ENCODE measurements around the gene ZNF792. TPM values are rescaled to one million over a fixed set of nuclear protein-coding genes. Genes with fewer than 3 reads are reported as not detected.
"Not testable (repeated sequence)": the region's sequence is repeated elsewhere in the genome, so short reads cannot be mapped to it uniquely, and the experiment has no call there.

The ZNF792 gene
- total RNA-seq, 1 experiment from 2014 or later, result 11.4 TPM

DNA sequence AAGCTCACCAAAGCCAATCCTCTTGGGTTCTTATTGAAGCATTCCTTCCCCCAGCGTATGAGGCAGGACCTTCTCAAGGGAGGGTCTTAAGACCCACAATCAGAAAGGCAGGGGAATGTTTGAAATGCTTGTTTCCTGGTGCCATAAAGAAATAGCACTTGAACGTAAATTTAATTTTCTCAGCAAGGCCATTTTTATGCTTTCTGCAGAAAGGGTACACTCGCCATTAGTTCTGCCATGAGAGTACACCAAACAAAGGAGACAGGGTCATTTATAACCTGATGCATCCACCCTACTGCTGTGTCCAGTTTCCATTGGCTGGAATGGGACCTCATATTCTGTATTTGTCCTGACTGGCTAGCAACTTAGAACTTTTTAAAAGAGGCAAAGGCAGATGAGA lies 46.9 kb downstream of the ZNF792 start:
- not testable (repeated sequence) for H3K9me2 ChIP-seq (replicated peaks; ENCODE audit: insufficient read depth, low read length); H3K36me3 ChIP-seq (ENCODE audit: insufficient read depth, low read length)

GRCh38 chr19:34910770-34911169 lies 53.3 kb downstream of the ZNF792 start:
- Histone ChIP-seq H3K4me3 (ENCODE audit: low read length) (no peak overlapping the region), H3K9me2 (replicated peaks; ENCODE audit: insufficient read depth, low read length) (no peaks in the 10 kb centered on the region), H3K9ac (ENCODE audit: low read length) (no peak overlapping the region), H3K27ac (ENCODE audit: low read length) (no peak overlapping the region), H3K9me3 (ENCODE audit: low read length) (no peaks in the 10 kb centered on the region), H4K20me1 (ENCODE audit: insufficient read depth, low read depth, low read length) (no peaks in the 10 kb centered on the region), H3K79me2 (ENCODE audit: low read length) (no peaks in the 10 kb centered on the region), H3K36me3 (ENCODE audit: insufficient read depth, low read length) (no peaks in the 10 kb centered on the region), H3K27me3 (ENCODE audit: low read length) (no peaks in the 10 kb centered on the region), H3K4me1 (ENCODE audit: low read length) (no peaks in the 10 kb centered on the region), H3K4me2 (ENCODE audit: low read depth, low read length, poor library complexity, severe bottlenecking) (no peak overlapping the region), H2AFZ (ENCODE audit: low read length) (no peak overlapping the region)
- DNase-seq, result no peak

More for the DNA sequence above, 46.9 kb downstream of the ZNF792 start:
- H3K4me2 ChIP-seq (ENCODE audit: low read depth, low read length, poor library complexity, severe bottlenecking); H3K4me3 ChIP-seq (ENCODE audit: low read length); H3K27me3 ChIP-seq (ENCODE audit: low read length); H2AFZ ChIP-seq (ENCODE audit: low read length); H4K20me1 ChIP-seq (ENCODE audit: insufficient read depth, low read depth, low read length); H3K9me3 ChIP-seq (ENCODE audit: low read length); DNase-seq; H3K4me1 ChIP-seq (ENCODE audit: low read length); H3K79me2 ChIP-seq (ENCODE audit: low read length); H3K27ac ChIP-seq (ENCODE audit: low read length); H3K9ac ChIP-seq (ENCODE audit: low read length): not testable (repeated sequence)

Other genes starting within 250 kb of the ZNF792 start
- gene ZNF181, start 230.0 kb downstream of the ZNF792 start, total RNA-seq (2014; rRNA removed; shearing (Covaris generic); ENCODE audit: low replicate concordance), result 11.1 and 23.2 TPM in 2 replicates
- gene ZNF599, start 191.0 kb downstream of the ZNF792 start, total RNA-seq (2014; rRNA removed; shearing (Covaris generic); ENCODE audit: low replicate concordance), result 4.1 and 8.3 TPM in 2 replicates
- gene ZNF30, start 37.3 kb downstream of the ZNF792 start, total RNA-seq (2014; rRNA removed; shearing (Covaris generic); ENCODE audit: low replicate concordance), result 6.3 and 8.5 TPM in 2 replicates
- 45.2 and 76.4 TPM in 2 replicates for gene GRAMD1A, start 36.1 kb upstream of the ZNF792 start, total RNA-seq (2014; rRNA removed; shearing (Covaris generic); ENCODE audit: low replicate concordance)
- 0.52 and 0.54 TPM in 2 replicates for gene SCN1B, start 66.2 kb upstream of the ZNF792 start, total RNA-seq (2014; rRNA removed; shearing (Covaris generic); ENCODE audit: low replicate concordance)
- 0.11 TPM in 1 of 2 replicates, not detected in the other for gene HPN, start 77.5 kb upstream of the ZNF792 start, total RNA-seq (2014; rRNA removed; shearing (Covaris generic); ENCODE audit: low replicate concordance)
- not detected in 2 replicates for gene FXYD3, start 151.6 kb upstream of the ZNF792 start, total RNA-seq (2014; rRNA removed; shearing (Covaris generic); ENCODE audit: low replicate concordance)
- gene LGI4, start 170.8 kb upstream of the ZNF792 start, total RNA-seq (2014; rRNA removed; shearing (Covaris generic); ENCODE audit: low replicate concordance), result 0.22 TPM in 1 of 2 replicates, not detected in the other
- gene FXYD1, start 174.6 kb upstream of the ZNF792 start, total RNA-seq (2014; rRNA removed; shearing (Covaris generic); ENCODE audit: low replicate concordance), result not detected in 2 replicates
- gene FXYD7, start 179.0 kb upstream of the ZNF792 start, total RNA-seq (2014; rRNA removed; shearing (Covaris generic); ENCODE audit: low replicate concordance), result not detected in 2 replicates
- 89.3 and 134 TPM in 2 replicates for gene FXYD5, start 190.5 kb upstream of the ZNF792 start, total RNA-seq (2014; rRNA removed; shearing (Covaris generic); ENCODE audit: low replicate concordance)

Data from Karpas-422 (cell line).